ENCODE measurements around the gene RSL1D1. TPM values are rescaled to one million over a fixed set of nuclear protein-coding genes. Genes with fewer than 3 reads are reported as not detected.

Gene RSL1D1
- total and polyA plus RNA-seq, 9 of the 15 experiments (the other 6 are each of a cell fraction or from before 2014, with no cell fraction given), result 259 to 753 (median 373) TPM

DNA sequence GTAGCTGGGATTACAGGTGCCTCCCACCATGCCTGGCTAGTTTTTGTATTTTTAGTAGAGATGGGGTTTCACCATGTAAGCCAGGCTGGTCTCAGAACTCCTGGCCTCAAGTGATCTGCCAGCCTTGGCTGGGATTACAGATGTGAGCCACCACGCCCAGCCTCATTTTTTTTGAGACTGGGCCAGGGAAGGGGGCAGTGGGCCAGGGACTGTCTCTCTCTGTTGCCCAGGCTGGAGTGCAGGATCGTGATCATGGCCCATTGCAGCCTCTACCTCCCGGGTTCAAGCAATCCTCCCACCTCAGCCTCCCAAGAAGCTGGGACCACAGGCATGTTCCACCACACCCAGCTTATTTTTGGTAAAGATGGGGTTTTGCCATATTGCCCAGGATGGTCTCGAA lies 16.0 kb downstream of the RSL1D1 start:
- 55% methylated on average over 4 of the region's 4 CpGs for WGBS (ENCODE audit: insufficient coverage, low coverage, missing lambda C conversion rate)
- peaks cover 43% of the 10 kb centered on the region for H3K36me3 ChIP-seq (ENCODE audit: control insufficient read depth, insufficient read depth, low read length)
- no peaks in the 10 kb centered on the region for H3K27me3 ChIP-seq (ENCODE audit: control insufficient read depth in 2 of 2, insufficient read depth in 2 of 2, low read length in 2 of 2)
- no TSS peak for BruUV-seq (replicated peaks)
- intact Hi-C loops (cut with micrococcal nuclease) (no loop called here), in situ Hi-C loops (cut with MboI) (no loop called here)
- CTCF ChIA-PET (ENCODE audit: low intra/inter-chr PET ratio), result no interaction called here
- no peak for FAIRE-seq
- peaks cover 0 to 6% of the 10 kb centered on the region in 2 experiments; a peak in 2 of 5 replicates for H3K4me1 ChIP-seq (replicated peaks in 1 of 2; ENCODE audit: control insufficient read depth in 2 of 2, insufficient read depth in 2 of 2, low read length in 2 of 2)
- H4K20me1 ChIP-seq (replicated peaks; ENCODE audit: control insufficient read depth, insufficient read depth, low read length), result peaks cover 15% of the 10 kb centered on the region
- H2AFZ ChIP-seq (ENCODE audit: low read depth, low read length), result no peak overlapping the region
- no peak overlapping the region for H3K4me3 ChIP-seq
- H3K79me2 ChIP-seq (ENCODE audit: control insufficient read depth, insufficient read depth, low read length), result no peaks in the 10 kb centered on the region
- no peaks in the 10 kb centered on the region for H3K9me1 ChIP-seq (ENCODE audit: control insufficient read depth, insufficient read depth, low read length)
- ATAC-seq, result no peak
- H3K4me2 ChIP-seq (ENCODE audit: insufficient read depth, low read length), result no peak overlapping the region
- peak; percentile 49; the same call in 1 of the 2 replicates for TF ChIP-seq POLR2G (IDR thresholded peaks at IDR 0.05; ENCODE audit: low read depth, low read length)
- TF ChIP-seq RBFOX2 (IDR thresholded peaks at IDR 0.05; ENCODE audit: low read depth, low read length), result peak; percentile 32
- TF ChIP-seq RHOXF2B (CRISPR knock-in tag; conservative IDR thresholded peaks at IDR 0.05), result no peak
- TF ChIP-seq HLTF (IDR thresholded peaks at IDR 0.05), result no peak
- TF ChIP-seq NCOA1 (IDR thresholded peaks at IDR 0.05; ENCODE audit: low read depth), result no peak
- peak; percentile 14 for TF ChIP-seq POLR2B (IDR thresholded peaks at IDR 0.05; ENCODE audit: low read depth, partially characterized antibody)
- POLR2A ChIA-PET, result interaction anchor here (0.6 to 5.5 kb wide), 10 partner anchors 8 to 87 kb away, joined by 3 to 31 read pairs (median 4); partner anchors contain the start of gene RSL1D1
- no peak overlapping the region for H3K27ac ChIP-seq (ENCODE audit: extremely low read depth, low read depth, low read length)
- DNase-seq (ENCODE audit: extremely low read depth in 1 of 4, low spot score in 3 of 4), result no peak
- no peak overlapping the region for H3K9ac ChIP-seq (ENCODE audit: insufficient read depth in 1 of 2, low read depth in 2 of 2, low read length in 2 of 2)
- no peaks in the 10 kb centered on the region for H3K9me3 ChIP-seq (replicated peaks; ENCODE audit: control insufficient read depth, insufficient read depth, low read depth, low read length)

All from K562 (cell line).